ENCODE measurements around the gene MID1IP1.

The MID1IP1 gene

DNA sequence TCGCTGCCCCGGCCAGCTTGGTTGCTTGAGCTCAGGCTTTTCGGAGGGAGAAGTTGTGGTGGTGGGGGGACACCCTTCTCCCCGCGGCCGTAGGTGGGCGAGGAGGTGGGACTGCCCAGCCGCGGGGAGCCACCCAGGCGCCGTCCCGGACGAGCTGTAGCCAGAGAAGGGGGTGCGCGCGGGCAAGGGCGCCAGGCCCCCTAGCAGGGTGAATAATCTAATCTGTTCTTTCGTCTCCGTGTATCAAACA, 3.1 kb downstream of the MID1IP1 start:
- peak overlapping the region; percentile 51 for H3K4me3 ChIP-seq (ENCODE audit: low read length)
- peaks cover 3% of the 10 kb centered on the region for H3K4me1 ChIP-seq (ENCODE audit: insufficient read depth, low read length)
- H2AFZ ChIP-seq (ENCODE audit: low read depth, low read length) = no peak overlapping the region
- no peaks in the 10 kb centered on the region for H3K36me3 ChIP-seq (ENCODE audit: insufficient read depth, low read length)
- no peaks in the 10 kb centered on the region for H3K9me3 ChIP-seq (ENCODE audit: low read length)
- H3K27me3 ChIP-seq (ENCODE audit: insufficient read depth, low read length) = no peaks in the 10 kb centered on the region

DNA sequence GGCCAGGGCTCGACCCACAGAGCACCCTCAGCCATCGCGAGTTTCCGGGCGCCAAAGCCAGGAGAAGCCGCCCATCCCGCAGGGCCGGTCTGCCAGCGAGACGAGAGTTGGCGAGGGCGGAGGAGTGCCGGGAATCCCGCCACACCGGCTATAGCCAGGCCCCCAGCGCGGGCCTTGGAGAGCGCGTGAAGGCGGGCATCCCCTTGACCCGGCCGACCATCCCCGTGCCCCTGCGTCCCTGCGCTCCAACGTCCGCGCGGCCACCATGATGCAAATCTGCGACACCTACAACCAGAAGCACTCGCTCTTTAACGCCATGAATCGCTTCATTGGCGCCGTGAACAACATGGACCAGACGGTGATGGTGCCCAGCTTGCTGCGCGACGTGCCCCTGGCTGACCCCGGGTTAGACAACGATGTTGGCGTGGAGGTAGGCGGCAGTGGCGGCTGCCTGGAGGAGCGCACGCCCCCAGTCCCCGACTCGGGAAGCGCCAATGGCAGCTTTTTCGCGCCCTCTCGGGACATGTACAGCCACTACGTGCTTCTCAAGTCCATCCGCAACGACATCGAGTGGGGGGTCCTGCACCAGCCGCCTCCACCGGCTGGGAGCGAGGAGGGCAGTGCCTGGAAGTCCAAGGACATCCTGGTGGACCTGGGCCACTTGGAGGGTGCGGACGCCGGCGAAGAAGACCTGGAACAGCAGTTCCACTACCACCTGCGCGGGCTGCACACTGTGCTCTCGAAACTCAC, 3.6 kb downstream of the MID1IP1 start:
- Histone ChIP-seq H3K27me3 (ENCODE audit: insufficient read depth, low read length) (no peaks in the 10 kb centered on the region), H3K36me3 (ENCODE audit: insufficient read depth, low read length) (no peaks in the 10 kb centered on the region), H3K4me1 (ENCODE audit: insufficient read depth, low read length) (peaks cover 6% of the 10 kb centered on the region), H2AFZ (ENCODE audit: low read depth, low read length) (no peak overlapping the region), H3K4me3 (ENCODE audit: low read length) (peak overlapping the region; percentile 51), H3K9me3 (ENCODE audit: low read length) (no peaks in the 10 kb centered on the region)

DNA sequence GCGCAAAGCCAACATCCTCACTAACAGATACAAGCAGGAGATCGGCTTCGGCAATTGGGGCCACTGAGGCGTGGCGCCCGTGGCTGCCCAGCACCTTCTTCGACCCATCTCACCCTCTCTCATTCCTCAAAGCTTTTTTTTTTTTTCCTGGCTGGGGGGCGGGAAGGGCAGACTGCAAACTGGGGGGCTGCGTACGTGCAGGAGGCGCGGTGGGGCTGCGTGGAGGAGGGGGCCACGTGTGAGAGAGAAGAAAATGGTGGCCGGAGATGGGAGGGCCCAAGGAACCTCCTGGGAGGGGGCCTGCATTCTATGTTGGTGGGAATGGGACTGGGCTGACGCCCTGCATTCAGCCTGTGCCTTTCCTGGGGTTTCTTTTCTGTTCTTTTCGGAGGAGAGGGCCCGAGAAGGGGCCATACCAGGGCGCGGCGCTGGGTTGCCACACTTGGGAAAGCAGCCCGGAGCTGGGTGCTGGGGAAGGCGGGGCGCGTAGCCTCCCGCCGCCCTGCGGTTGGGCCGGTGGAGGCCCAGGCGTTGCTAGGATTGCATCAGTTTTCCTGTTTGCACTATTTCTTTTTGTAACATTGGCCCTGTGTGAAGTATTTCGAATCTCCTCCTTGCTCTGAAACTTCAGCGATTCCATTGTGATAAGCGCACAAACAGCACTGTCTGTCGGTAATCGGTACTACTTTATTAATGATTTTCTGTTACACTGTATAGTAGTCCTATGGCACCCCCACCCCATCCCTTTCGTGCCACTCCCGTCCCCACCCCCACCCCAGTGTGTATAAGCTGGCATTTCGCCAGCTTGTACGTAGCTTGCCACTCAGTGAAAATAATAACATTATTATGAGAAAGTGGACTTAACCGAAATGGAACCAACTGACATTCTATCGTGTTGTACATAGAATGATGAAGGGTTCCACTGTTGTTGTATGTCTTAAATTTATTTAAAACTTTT, 4.5 kb downstream of the MID1IP1 start:
- Histone ChIP-seq H3K36me3 (ENCODE audit: insufficient read depth, low read length) (no peaks in the 10 kb centered on the region), H3K9me3 (ENCODE audit: low read length) (no peaks in the 10 kb centered on the region), H3K27me3 (ENCODE audit: insufficient read depth, low read length) (no peaks in the 10 kb centered on the region), H2AFZ (ENCODE audit: low read depth, low read length) (no peak overlapping the region), H3K4me3 (ENCODE audit: low read length) (peak overlapping the region; percentile 51), H3K4me1 (ENCODE audit: insufficient read depth, low read length) (peaks cover 6% of the 10 kb centered on the region)

DNA sequence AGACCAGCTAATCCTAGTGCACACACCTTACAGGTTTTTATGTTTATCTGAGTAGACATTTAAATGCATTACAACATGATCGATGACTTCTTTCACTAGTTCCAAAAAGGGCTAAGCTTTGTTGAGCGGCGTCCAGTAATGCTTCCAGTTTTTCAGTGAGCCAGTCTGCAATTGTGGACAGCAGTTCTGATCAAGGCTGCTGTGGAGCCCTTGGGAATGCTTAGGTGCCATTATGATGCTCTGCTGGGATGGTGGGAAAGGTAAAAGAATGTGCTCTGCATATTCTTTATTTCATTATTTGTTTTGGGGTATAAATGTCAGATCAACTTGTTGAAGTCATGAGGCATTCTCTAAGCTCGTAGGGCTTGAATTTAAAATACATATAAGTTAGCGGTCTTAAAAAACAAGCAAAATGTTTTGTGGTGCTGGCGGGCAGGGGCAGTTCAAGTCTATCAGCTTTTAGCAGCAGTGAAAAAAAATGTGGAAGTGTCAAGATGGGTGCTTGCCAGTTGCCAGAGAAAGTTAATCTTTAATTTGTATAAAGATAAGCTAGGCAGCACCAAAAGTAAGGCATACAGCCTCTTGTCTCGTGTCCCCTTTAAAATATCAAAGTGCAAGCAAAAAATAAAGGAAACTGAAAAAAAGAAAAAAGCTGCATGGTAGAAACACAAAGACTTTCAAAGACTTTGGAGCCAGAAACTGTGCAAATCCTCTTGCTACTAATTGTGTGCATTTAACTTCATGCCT, 5.8 kb downstream of the MID1IP1 start:
- no peaks in the 10 kb centered on the region for H3K9me3 ChIP-seq (ENCODE audit: low read length)
- H3K4me1 ChIP-seq (ENCODE audit: insufficient read depth, low read length) = peaks cover 3% of the 10 kb centered on the region
- H2AFZ ChIP-seq (ENCODE audit: low read depth, low read length) = no peak overlapping the region
- H3K27me3 ChIP-seq (ENCODE audit: insufficient read depth, low read length) = no peaks in the 10 kb centered on the region
- no peaks in the 10 kb centered on the region for H3K36me3 ChIP-seq (ENCODE audit: insufficient read depth, low read length)
- no peak overlapping the region for H3K4me3 ChIP-seq (ENCODE audit: low read length)

DNA sequence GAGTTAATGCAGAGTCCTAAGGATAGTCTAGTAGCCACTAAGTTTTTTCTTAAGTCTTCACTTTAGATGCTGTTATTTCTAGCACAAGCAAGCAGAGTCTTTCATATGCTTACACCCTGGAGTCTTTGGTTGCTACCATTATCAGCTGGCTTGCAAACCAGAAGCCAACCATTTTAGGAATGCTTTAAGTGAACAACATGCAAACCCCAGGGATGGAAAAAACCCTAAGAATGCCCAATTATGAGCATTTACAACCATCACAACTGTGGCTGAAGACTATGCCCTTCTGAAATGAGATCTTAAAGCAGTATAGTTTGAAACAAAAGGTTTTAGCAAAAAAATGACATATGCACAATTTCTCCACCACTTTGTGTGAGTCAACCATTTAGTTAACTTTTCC, 6.6 kb downstream of the MID1IP1 start:
- no peak overlapping the region for H3K4me3 ChIP-seq (ENCODE audit: low read length)
- H2AFZ ChIP-seq (ENCODE audit: low read depth, low read length) = no peak overlapping the region
- H3K36me3 ChIP-seq (ENCODE audit: insufficient read depth, low read length) = no peaks in the 10 kb centered on the region
- H3K4me1 ChIP-seq (ENCODE audit: insufficient read depth, low read length) = peaks cover 3% of the 10 kb centered on the region
- H3K9me3 ChIP-seq (ENCODE audit: low read length) = no peaks in the 10 kb centered on the region
- no peaks in the 10 kb centered on the region for H3K27me3 ChIP-seq (ENCODE audit: insufficient read depth, low read length)

DNA sequence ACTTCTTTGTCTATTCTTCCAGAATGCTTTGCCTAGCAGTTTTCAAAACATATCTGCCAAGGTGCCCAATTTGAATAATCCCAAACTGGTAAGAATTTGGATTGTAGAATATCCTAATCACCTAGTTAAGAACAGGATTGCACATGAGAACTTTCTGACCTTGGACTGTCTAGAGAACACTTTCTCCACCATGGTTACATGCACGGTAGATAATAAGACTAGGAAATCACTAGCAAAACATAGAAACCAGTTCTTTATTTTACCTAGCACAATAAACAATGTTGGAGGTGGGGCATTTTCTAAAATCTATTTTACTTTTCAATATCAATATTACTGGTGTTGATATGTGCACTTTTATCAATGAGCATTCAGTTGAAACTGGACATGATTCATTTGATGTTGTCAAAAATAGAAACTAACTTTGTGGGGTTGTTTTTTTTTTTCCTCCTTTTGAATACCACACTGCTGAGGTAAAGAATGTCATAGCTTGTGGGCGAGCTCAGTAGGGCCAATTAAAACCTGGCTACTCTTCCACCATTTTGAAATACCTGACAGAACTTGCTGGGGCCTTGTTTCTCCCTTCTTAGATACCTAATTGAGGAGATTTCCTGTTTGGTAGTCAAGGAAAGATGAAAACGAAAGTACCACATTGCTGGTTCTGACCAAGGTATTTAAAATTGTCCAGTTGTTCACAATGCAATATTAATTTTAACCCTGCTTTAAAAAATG, 10.4 kb downstream of the MID1IP1 start:
- H3K27me3 ChIP-seq (ENCODE audit: insufficient read depth, low read length) = no peaks in the 10 kb centered on the region
- H3K4me1 ChIP-seq (ENCODE audit: insufficient read depth, low read length) = peaks cover 3% of the 10 kb centered on the region
- no peaks in the 10 kb centered on the region for H3K9me3 ChIP-seq (ENCODE audit: low read length)
- H3K4me3 ChIP-seq (ENCODE audit: low read length) = no peak overlapping the region
- no peak overlapping the region for H2AFZ ChIP-seq (ENCODE audit: low read depth, low read length)
- H3K36me3 ChIP-seq (ENCODE audit: insufficient read depth, low read length) = no peaks in the 10 kb centered on the region

DNA sequence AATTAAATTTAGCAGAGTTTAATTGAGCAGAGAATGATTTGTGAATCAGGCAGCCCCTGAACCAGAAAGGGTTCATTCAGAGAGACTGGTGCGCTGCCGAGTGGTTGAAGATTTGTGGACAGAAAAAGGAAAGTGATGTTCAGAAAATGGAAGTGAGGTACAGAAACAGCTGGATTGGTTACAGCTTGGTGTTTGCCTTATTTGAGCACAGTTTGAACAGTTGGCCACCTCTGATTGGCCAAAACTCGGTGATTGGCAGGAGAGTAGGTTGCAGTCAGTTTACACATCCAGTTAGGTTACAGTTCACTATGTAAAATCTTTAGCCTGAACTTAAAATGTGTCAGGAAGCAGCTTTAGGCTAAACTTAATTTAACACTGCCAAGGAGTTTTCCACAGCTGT, 14.9 kb downstream of the MID1IP1 start:
- no peaks in the 10 kb centered on the region for H3K4me1 ChIP-seq (ENCODE audit: insufficient read depth, low read length)
- H3K4me3 ChIP-seq (ENCODE audit: low read length) = no peak overlapping the region
- no peaks in the 10 kb centered on the region for H3K27me3 ChIP-seq (ENCODE audit: insufficient read depth, low read length)
- no peak overlapping the region for H2AFZ ChIP-seq (ENCODE audit: low read depth, low read length)
- no peaks in the 10 kb centered on the region for H3K9me3 ChIP-seq (ENCODE audit: low read length)
- no peaks in the 10 kb centered on the region for H3K36me3 ChIP-seq (ENCODE audit: insufficient read depth, low read length)

DNA sequence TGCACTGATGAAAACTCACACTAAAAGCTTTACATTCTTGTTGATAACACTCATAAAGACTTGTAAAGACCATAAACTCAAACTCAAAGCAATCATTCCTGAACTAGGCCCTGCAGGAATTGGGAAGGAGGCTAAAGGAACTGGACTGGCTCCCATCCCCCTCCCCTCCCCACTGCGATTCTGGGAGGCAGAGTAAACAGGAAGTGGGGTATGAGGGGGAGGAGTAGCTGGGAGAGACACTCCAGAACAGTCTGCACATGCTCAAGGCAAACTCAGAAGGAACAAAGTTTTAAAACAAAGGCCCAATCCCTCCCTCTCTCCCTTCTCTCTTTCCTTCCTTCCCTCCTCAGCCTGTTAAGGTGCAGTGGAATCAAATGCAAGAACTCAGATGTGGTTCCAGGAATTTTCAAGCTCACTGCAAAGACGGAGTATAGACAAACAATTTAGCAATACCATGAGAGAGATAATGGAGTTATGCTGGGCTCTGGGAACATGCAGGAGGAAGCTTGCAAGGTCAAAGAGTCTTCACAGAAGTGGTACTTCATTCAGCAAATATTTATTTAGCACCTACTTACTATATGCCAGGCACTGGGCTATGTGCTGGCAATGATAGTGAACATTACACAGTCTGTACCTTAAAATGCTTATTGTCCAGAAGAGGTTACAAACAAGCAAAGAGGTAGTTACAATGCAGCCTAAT, 15.9 kb downstream of the MID1IP1 start:
- Histone ChIP-seq H3K4me1 (ENCODE audit: insufficient read depth, low read length) (no peaks in the 10 kb centered on the region), H2AFZ (ENCODE audit: low read depth, low read length) (no peak overlapping the region), H3K9me3 (ENCODE audit: low read length) (no peaks in the 10 kb centered on the region), H3K27me3 (ENCODE audit: insufficient read depth, low read length) (no peaks in the 10 kb centered on the region), H3K4me3 (ENCODE audit: low read length) (no peak overlapping the region), H3K36me3 (ENCODE audit: insufficient read depth, low read length) (no peaks in the 10 kb centered on the region)

DNA sequence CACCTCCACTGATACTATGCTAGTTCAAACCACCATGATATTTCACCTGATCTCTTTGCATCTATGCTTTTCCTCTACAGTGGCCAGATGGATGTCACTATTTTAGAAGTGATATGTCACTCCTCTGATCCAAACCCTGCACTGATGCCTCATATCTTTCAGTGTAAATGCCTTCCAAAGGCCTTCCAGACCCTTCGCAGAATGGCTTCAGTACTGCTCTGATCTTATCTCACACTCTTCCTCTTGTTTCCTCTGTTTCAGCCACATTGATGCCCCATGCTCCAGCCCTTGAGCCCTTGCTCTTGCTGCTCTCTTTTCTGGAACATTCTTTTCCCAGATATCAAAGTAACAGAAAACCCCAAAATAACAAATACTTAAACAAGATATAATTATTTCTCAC, 17.9 kb downstream of the MID1IP1 start:
- Histone ChIP-seq H3K9me3 (ENCODE audit: low read length) (no peaks in the 10 kb centered on the region), H2AFZ (ENCODE audit: low read depth, low read length) (no peak overlapping the region), H3K27me3 (ENCODE audit: insufficient read depth, low read length) (no peaks in the 10 kb centered on the region), H3K4me3 (ENCODE audit: low read length) (no peak overlapping the region), H3K36me3 (ENCODE audit: insufficient read depth, low read length) (no peaks in the 10 kb centered on the region), H3K4me1 (ENCODE audit: insufficient read depth, low read length) (no peaks in the 10 kb centered on the region)

DNA sequence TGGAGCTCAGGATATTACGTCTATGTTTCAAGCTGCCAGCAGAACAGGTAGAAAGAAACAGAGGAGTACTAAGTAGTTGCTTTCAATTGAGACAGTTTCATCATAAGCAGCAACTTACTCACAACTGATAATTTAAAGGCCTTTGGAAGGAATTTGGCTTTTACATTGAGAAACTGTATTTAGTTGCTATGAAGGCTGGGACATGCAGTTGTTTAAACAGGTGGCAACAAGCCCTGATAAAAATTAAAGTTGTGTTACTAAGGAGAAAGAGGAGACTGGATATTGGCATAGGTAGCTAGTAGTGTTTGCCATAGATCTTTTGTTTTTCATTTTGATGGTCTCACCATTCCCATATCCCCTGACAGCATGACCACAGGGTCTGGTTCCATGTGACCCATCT, 18.4 kb downstream of the MID1IP1 start:
- H2AFZ ChIP-seq (ENCODE audit: low read depth, low read length) = no peak overlapping the region
- no peak overlapping the region for H3K4me3 ChIP-seq (ENCODE audit: low read length)
- no peaks in the 10 kb centered on the region for H3K4me1 ChIP-seq (ENCODE audit: insufficient read depth, low read length)
- H3K9me3 ChIP-seq (ENCODE audit: low read length) = no peaks in the 10 kb centered on the region
- no peaks in the 10 kb centered on the region for H3K27me3 ChIP-seq (ENCODE audit: insufficient read depth, low read length)
- H3K36me3 ChIP-seq (ENCODE audit: insufficient read depth, low read length) = no peaks in the 10 kb centered on the region

DNA sequence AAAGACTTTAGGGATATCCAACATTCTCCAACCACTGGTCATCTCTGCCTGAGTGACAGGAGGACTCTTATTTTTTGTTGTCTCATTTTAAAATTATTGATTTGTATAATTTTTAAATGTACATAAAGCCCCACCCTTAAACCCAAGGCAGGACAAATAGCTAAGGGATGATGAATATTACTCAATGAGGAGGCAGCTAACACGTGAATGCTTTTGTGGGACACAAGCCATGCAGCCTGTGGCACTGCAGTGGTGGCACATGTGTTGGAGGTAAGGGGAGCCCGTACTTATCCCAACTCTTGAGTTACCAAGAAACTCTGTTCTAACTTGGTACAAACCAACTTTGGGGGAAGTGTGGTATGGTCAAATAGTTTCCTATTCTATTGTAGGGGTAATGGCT, 19.5 kb downstream of the MID1IP1 start:
- Histone ChIP-seq H3K9me3 (ENCODE audit: low read length) (no peaks in the 10 kb centered on the region), H3K27me3 (ENCODE audit: insufficient read depth, low read length) (no peaks in the 10 kb centered on the region), H3K4me3 (ENCODE audit: low read length) (no peak overlapping the region), H3K4me1 (ENCODE audit: insufficient read depth, low read length) (no peaks in the 10 kb centered on the region), H2AFZ (ENCODE audit: low read depth, low read length) (no peak overlapping the region), H3K36me3 (ENCODE audit: insufficient read depth, low read length) (no peaks in the 10 kb centered on the region)

DNA sequence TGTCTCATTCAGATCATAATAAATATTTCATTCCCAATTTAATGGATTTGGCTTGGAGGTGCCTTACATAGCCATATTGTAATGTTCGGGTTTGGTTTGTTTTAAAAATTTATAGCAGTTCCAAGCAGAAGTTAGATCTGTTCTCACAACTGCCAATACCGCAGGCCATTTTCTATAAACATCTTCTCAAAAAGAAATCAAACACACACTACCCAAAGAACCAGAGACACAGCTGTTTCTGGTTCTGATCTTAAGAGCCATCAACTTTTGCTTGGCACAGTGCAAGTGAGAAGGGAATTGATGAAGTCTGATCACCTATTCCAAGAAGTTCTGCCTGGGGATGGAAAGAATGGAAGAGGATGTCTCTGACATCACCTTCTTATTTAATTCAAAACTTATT, 22.9 kb downstream of the MID1IP1 start:
- Histone ChIP-seq H3K4me1 (ENCODE audit: insufficient read depth, low read length) (no peaks in the 10 kb centered on the region), H2AFZ (ENCODE audit: low read depth, low read length) (no peak overlapping the region), H3K27me3 (ENCODE audit: insufficient read depth, low read length) (no peaks in the 10 kb centered on the region), H3K4me3 (ENCODE audit: low read length) (no peak overlapping the region), H3K36me3 (ENCODE audit: insufficient read depth, low read length) (no peaks in the 10 kb centered on the region), H3K9me3 (ENCODE audit: low read length) (no peaks in the 10 kb centered on the region)

Data from neuron (in vitro differentiated cells).